Brain microvascular endothelial cell (primary cell): ENCODE data around the gene KIF2A.

ENCODE experiments used
- DNase-seq: peaks from one replicate; pipeline ENCODE4 v3.0.0-alpha.2; 2020
- H3K27ac ChIP-seq: fragments of 250-450 bp; sonication (Bioruptor Pico); 2 replicates; pipeline ENCODE4 v1.5.1; 2020; ENCODE audit warnings: mild to moderate bottlenecking, moderate library complexity
- H3K27me3 ChIP-seq: fragments of 250-450 bp; sonication (Bioruptor Pico); replicated peaks from 2 replicates; pipeline ENCODE4 v1.5.1; 2020; ENCODE audit warnings: mild to moderate bottlenecking
- H3K36me3 ChIP-seq: fragments of 250-450 bp; sonication (Bioruptor Pico); replicated peaks from 2 replicates; pipeline ENCODE4 v1.5.1; 2020; ENCODE audit warnings: mild to moderate bottlenecking
- H3K4me3 ChIP-seq: 2 replicates; pipeline ENCODE4 v1.5.1; 2011; ENCODE audit warnings: low read depth, mild to moderate bottlenecking, control low read depth, low read length, moderate library complexity
- in situ Hi-C: cut with HindIII; loops from 2 replicates; pipeline ENCODE4 v1.10.0; 2017; ENCODE audit warnings: low sequenced_read_pairs, low pct_ligation_motif_present
- TF ChIP-seq, protein P1 (sequence below): IDR thresholded peaks from 2 replicates; pipeline ENCODE4 v1.5.1; 2011; ENCODE audit warnings: low read depth, mild to moderate bottlenecking, moderate library complexity, low read length, control low read depth, inconsistent platforms; ENCODE audit errors: missing control alignments

KIF2A gene

DNA sequence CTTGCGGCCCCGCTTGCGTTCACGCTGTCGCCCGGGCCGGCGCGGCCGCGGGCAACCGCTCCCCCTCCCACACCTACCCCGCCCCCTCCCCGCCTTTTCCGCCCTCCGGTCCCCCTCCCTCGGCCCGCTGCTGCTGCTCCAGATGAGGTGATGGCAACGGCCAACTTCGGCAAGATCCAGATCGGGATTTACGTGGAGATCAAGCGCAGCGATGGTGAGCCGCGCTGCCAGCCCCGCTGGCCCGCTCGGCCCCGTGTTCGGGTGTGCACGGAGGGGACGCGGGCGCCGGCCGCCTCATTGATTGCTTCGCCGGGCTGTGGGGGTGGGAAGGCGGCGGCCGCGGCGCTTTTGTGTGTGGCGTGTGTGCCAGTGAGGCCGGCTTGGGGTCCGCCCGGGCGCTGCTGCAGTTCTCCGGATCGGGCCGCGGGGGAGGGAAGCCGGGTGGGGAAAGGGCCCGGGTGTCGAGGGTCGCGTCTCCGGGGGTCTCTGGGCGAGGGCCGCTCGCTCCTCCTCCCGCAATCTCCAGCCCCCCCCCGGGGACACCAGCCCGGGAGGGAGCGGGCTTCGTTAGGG lies 403 bp downstream of the KIF2A start:
- no peaks in the 10 kb centered on the region for H3K27me3 ChIP-seq
- no peak for DNase-seq
- in situ Hi-C loops: no loop called here
- peak overlapping the region; percentile 57 for H3K27ac ChIP-seq
- TF ChIP-seq, protein P1, sequence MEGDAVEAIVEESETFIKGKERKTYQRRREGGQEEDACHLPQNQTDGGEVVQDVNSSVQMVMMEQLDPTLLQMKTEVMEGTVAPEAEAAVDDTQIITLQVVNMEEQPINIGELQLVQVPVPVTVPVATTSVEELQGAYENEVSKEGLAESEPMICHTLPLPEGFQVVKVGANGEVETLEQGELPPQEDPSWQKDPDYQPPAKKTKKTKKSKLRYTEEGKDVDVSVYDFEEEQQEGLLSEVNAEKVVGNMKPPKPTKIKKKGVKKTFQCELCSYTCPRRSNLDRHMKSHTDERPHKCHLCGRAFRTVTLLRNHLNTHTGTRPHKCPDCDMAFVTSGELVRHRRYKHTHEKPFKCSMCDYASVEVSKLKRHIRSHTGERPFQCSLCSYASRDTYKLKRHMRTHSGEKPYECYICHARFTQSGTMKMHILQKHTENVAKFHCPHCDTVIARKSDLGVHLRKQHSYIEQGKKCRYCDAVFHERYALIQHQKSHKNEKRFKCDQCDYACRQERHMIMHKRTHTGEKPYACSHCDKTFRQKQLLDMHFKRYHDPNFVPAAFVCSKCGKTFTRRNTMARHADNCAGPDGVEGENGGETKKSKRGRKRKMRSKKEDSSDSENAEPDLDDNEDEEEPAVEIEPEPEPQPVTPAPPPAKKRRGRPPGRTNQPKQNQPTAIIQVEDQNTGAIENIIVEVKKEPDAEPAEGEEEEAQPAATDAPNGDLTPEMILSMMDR: no peak
- peak overlapping the region; percentile 84 for H3K4me3 ChIP-seq
- H3K36me3 ChIP-seq: no peaks in the 10 kb centered on the region

DNA sequence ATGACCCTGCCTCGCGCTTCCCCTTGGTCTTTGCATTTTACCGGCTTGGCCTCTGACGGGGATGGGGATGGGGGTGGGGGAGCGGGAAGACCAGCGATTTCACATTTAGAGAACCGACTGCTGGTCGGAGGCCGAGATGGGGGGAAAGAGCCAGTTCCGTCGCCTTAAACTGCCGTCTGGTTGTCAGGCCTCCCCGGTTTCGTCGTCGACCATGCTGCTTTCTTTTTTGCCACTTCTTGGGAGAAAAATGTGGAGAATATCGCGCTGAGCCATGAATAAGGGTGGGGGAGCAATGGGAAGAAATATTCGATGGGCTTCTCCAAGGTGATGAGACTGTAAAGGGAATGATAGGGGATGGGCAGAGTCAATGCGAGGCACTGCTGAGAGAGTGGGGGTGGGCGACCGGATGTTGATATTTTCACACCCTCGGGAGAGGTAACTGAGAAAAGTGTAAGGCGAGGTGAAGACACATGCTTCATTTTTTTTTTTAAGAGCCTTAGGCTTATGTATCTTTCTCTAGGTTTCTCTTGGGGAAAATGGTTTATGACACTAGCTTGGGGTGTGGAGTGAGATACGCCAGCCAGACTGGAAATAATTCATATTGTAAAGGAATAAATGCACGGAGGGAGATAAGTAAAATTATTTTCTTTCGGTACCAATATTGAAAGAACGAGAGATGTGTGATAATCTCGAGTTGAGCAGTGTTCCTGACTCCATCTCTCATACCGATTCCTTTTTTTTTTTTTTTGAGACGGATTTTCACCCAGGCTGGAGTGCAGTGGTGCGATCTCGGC lies 1.1 kb downstream of the KIF2A start:
- DNase-seq: peak; percentile 14
- Histone ChIP-seq H3K27ac (peak overlapping the region; percentile 57), H3K27me3 (no peaks in the 10 kb centered on the region), H3K36me3 (no peaks in the 10 kb centered on the region), H3K4me3 (peak overlapping the region; percentile 84)
- in situ Hi-C loops: no loop called here
- TF ChIP-seq, protein P1: no peak

DNA sequence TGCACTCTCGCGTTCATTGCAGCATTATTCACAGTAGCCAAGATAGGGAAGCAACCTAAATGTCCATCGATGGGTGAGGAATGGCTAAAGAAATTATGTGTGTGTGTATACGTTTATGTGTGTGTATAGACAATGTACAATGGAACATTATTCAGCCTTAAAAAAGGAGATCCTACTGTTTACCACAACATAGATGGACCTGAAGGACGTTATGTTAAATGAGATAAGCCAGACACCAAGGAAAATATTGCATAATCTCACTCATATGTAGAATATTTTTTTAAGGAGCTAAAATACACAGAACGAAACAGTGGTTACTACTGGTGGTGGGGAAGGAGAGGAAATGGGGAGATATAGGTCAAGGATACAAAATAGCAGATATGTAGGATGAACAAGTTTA lies 2.4 kb downstream of the KIF2A start:
- TF ChIP-seq, protein P1: no peak
- in situ Hi-C loops: no loop called here
- Histone ChIP-seq H3K27ac (no peak overlapping the region), H3K4me3 (peak overlapping the region; percentile 22), H3K36me3 (no peaks in the 10 kb centered on the region), H3K27me3 (no peaks in the 10 kb centered on the region)
- DNase-seq: no peak

DNA sequence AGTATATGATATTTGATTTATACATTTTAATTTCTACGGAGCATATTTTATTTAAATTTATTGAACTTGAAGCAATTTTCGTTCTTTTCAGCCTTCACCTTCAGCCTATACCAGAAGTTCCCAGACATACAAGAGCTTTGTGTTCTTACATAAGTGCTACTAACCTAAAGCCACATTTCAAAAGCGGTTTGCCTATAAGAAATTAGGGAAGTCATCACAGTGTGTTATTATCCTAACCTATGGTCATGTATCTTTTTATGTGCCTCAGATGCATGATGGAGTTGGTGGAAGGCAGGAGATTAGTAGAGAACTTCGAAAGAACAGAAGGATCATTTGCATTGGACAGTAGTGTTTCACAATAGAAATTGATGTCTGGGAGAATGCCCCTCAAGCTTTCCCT lies 3.1 kb downstream of the KIF2A start:
- no peak for DNase-seq
- in situ Hi-C loops: no loop called here
- TF ChIP-seq, protein P1: no peak

DNA sequence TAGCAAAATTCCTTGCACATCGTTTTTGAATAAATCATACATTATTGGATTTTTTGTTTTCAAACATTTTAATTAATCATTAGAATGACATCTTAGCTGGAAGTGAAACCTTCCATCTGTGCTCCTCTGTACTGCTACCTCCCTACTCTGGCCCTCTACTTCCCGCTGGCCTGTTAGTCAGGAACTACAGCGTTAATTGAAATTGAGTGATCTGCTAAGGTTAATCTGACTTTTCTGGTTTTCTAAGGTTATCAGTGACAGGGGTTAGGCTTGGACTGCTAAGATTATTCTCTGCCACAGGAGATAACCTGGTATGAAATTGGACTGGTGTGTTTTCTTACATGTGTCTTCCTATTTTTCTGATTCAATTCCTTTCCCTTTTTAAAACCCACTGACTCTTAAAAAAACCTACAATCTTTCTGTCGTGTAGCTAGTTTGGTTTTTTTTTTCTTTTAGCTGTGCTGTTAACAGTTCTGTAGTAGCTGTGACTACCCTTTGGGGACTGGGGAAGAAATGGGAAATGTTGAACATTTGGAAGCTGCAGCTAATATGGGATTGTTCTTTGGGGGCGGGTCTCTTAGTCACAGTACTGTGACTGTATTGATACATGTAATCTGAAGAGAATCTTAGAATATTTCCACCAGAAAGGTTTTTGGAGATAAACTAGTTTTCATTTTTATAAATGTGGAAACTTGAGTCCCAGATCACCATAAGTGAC lies 4.6 kb downstream of the KIF2A start:
- in situ Hi-C loops: no loop called here
- no peak for DNase-seq
- TF ChIP-seq, protein P1: no peak
- Histone ChIP-seq H3K36me3 (no peaks in the 10 kb centered on the region), H3K27me3 (no peaks in the 10 kb centered on the region), H3K4me3 (no peak overlapping the region), H3K27ac (no peak overlapping the region)

More for the DNA sequence above, 3.1 kb downstream of the KIF2A start:
- Histone ChIP-seq H3K27me3 (no peaks in the 10 kb centered on the region), H3K4me3 (no peak overlapping the region), H3K27ac (no peak overlapping the region), H3K36me3 (no peaks in the 10 kb centered on the region)
